Nephron progenitor cell (in vitro differentiated cells): ENCODE results near the gene MON1A.

Source experiments
- DNase-seq: peaks from one replicate; pipeline ENCODE4 v3.0.0; 2021
- H3K27ac Mint-ChIP-seq: 2 replicates; pipeline ENCODE4 v1.8.0; 2021; ENCODE audit warnings: mild to moderate bottlenecking, moderate library complexity, mixed read lengths
- H3K27me3 Mint-ChIP-seq: 2 replicates; pipeline ENCODE4 v1.8.0; 2021; ENCODE audit warnings: mild to moderate bottlenecking, low read depth, mixed read lengths; ENCODE audit not compliant: poor library complexity
- H3K36me3 Mint-ChIP-seq: 2 replicates; pipeline ENCODE4 v1.8.0; 2021; ENCODE audit warnings: low read depth, mixed read lengths
- H3K4me1 Mint-ChIP-seq: 2 replicates; pipeline ENCODE4 v1.8.0; 2021; ENCODE audit warnings: mixed read lengths
- H3K4me3 Mint-ChIP-seq: 2 replicates; pipeline ENCODE4 v1.8.0; 2021; ENCODE audit warnings: mild to moderate bottlenecking, moderate library complexity, mixed read lengths
- H3K9me3 Mint-ChIP-seq: 2 replicates; pipeline ENCODE4 v1.8.0; 2021; ENCODE audit warnings: mild to moderate bottlenecking, moderate library complexity, mixed read lengths
- TF ChIP-seq, protein P1 (sequence below): fragments of 200-600 bp; sonication (generic); IDR thresholded peaks from 2 replicates; pipeline ENCODE4 v1.5.0; 2021; ENCODE audit warnings: antibody characterized with exemption

The MON1A gene, protein sequence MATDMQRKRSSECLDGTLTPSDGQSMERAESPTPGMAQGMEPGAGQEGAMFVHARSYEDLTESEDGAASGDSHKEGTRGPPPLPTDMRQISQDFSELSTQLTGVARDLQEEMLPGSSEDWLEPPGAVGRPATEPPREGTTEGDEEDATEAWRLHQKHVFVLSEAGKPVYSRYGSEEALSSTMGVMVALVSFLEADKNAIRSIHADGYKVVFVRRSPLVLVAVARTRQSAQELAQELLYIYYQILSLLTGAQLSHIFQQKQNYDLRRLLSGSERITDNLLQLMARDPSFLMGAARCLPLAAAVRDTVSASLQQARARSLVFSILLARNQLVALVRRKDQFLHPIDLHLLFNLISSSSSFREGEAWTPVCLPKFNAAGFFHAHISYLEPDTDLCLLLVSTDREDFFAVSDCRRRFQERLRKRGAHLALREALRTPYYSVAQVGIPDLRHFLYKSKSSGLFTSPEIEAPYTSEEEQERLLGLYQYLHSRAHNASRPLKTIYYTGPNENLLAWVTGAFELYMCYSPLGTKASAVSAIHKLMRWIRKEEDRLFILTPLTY

DNA sequence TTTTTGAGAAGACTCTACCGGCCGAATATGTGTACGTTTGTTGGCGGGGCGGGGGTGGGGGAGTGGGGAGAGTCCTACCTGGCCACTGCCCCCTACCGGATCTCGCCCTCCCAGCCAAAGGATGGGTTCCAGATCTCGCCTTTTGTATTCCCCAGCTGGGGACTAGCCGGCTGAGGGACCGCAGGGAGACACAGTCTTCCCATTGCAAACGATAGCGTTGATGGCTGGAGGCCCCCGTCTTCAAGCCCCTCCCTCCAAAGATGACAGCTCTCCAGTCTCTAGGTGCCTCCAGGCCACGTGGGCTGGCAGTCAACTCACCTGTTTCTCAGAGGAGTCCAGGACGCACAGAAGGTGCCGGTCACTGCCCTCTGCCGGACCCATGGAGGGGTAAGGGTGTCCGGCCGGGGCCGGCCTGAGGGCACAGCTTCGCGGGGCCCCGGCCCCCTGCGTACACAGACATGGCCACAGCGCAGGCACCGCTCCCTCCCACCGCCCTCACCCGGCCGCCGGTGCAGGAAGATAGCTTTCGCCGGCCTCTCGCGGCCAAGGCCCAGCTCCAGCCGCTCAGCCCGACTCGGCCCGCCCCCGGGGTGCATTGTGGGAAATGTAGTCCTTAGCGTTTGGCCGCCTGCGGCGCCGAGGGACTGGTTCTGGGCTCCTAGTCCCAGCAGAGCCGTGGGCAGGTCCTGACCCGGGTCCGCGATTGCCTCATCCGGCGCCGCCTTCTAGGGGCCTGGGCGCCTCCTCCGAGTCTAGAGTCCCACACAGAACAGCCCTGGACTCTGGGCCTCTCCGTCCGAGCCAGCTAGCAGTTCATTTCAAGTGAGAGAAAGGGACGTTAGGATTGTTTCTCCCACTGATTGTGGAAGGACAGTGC lies at the start of gene MON1A:
MON1A (minus strand) TSS at position 521 of the 877 bp plus-strand sequence. CDS start 16,465 bp downstream, outside the sequence.
- Mint-ChIP-seq H3K36me3 (no peaks in the 10 kb centered on the region), H3K27ac (peak within 1 kb of the TSS; percentile 90), H3K27me3 (peaks cover 2% of the 10 kb centered on the region), H3K4me1 (peaks cover 34% of the 10 kb centered on the region), H3K4me3 (peak within 1 kb of the TSS; percentile 88), H3K9me3 (no peaks in the 10 kb centered on the region)
- peak; percentile 98 for DNase-seq
- TF ChIP-seq, protein P1, sequence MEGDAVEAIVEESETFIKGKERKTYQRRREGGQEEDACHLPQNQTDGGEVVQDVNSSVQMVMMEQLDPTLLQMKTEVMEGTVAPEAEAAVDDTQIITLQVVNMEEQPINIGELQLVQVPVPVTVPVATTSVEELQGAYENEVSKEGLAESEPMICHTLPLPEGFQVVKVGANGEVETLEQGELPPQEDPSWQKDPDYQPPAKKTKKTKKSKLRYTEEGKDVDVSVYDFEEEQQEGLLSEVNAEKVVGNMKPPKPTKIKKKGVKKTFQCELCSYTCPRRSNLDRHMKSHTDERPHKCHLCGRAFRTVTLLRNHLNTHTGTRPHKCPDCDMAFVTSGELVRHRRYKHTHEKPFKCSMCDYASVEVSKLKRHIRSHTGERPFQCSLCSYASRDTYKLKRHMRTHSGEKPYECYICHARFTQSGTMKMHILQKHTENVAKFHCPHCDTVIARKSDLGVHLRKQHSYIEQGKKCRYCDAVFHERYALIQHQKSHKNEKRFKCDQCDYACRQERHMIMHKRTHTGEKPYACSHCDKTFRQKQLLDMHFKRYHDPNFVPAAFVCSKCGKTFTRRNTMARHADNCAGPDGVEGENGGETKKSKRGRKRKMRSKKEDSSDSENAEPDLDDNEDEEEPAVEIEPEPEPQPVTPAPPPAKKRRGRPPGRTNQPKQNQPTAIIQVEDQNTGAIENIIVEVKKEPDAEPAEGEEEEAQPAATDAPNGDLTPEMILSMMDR, result peak; percentile 29

DNA sequence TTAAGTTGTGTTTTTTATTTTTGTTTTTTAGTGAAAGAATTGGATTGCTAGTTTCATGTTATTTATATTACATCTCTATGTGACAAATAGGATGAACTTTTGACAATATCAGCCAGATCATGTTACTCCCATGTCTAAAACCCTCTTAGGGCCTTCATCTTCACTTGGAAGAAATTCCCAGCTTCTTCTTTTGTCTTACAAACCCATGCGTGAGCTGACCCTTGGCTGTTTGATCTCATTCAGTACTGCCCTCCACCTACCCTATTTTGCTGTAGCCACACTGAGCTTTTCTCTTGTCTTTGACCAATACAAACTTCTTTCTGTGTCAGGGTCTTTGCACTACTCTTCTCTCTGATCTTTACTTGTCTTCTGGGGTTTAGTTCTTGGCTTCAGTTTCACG lies 47.3 kb upstream of the MON1A start:
- peaks cover 33% of the 10 kb centered on the region for H3K36me3 Mint-ChIP-seq
- TF ChIP-seq, protein P1, result no peak
- no peak overlapping the region for H3K27ac Mint-ChIP-seq
- no peak overlapping the region for H3K4me3 Mint-ChIP-seq
- H3K27me3 Mint-ChIP-seq, result no peaks in the 10 kb centered on the region
- DNase-seq, result no peak
- H3K4me1 Mint-ChIP-seq, result no peaks in the 10 kb centered on the region
- H3K9me3 Mint-ChIP-seq, result no peaks in the 10 kb centered on the region

DNA sequence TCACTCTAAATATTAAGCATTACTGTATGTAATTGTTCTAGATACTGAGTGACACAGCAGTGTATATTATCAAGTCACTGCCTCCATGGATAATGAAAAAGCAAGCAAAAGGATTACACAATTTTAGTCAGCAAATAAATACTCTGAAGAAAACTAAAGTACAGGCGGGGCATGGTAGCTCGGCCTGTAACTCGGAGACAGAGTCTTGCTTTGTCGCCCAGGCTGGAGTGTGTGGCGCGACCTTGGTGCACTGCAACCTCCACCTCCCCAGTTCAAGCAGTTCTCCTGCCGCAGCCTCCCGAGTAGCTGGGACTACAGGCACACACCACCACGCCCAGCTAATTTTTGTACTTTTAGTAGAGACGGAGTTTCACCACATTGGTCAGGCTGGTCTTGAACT lies 43.0 kb upstream of the MON1A start:
- H3K4me1 Mint-ChIP-seq, result no peaks in the 10 kb centered on the region
- no peaks in the 10 kb centered on the region for H3K27me3 Mint-ChIP-seq
- peaks cover 49% of the 10 kb centered on the region for H3K36me3 Mint-ChIP-seq
- H3K4me3 Mint-ChIP-seq, result no peak overlapping the region
- H3K9me3 Mint-ChIP-seq, result no peaks in the 10 kb centered on the region
- TF ChIP-seq, protein P1, result no peak
- DNase-seq, result no peak
- no peak overlapping the region for H3K27ac Mint-ChIP-seq

DNA sequence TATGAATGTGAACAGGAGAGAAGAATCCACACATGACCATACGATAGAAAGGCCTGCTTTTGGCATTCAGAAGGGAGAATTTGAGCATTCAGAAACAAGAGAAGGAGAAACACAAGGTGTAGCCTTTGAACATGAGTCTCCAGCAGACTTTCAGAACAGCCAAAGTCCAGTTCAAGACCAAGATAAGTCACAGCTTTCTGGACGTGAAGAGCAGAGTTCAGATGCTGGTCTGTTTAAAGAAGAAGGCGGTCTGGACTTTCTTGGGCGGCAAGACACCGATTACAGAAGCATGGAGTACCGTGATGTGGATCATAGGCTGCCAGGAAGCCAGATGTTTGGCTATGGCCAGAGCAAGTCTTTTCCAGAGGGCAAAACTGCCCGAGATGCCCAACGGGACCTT lies 38.7 kb upstream of the MON1A start:
- Mint-ChIP-seq H3K9me3 (no peaks in the 10 kb centered on the region), H3K4me3 (no peak overlapping the region), H3K4me1 (no peaks in the 10 kb centered on the region), H3K27me3 (no peaks in the 10 kb centered on the region), H3K27ac (peak overlapping the region; percentile 61), H3K36me3 (peaks cover 58% of the 10 kb centered on the region)
- DNase-seq, result no peak
- TF ChIP-seq, protein P1, result no peak

DNA sequence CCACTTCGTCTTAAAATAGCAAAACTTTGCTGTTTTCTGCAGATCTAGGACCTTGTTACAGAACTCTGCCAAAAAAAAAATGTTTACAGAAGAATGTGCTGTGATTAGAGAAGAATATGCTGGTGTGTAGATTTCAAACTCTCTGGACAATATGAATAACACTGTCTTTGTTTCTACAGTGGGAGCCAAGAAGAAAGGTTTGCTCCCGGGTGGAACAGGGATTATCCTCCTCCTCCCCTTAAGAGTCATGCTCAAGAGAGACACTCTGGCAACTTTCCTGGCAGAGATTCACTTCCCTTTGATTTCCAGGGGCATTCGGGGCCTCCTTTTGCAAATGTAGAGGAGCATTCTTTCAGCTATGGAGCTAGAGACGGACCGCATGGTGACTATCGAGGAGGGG lies 37.7 kb upstream of the MON1A start:
- Mint-ChIP-seq H3K4me3 (no peak overlapping the region), H3K4me1 (no peaks in the 10 kb centered on the region), H3K27ac (peak overlapping the region; percentile 61), H3K27me3 (no peaks in the 10 kb centered on the region), H3K9me3 (no peaks in the 10 kb centered on the region), H3K36me3 (peaks cover 55% of the 10 kb centered on the region)
- TF ChIP-seq, protein P1, result no peak
- DNase-seq, result no peak
